ENCODE measurements around the gene SPHK2.
A peak's percentile ranks its signal among the peaks of the same experiment; 100 is the strongest.

Gene SPHK2

GRCh38 chr19:48588670-48589401, 30.5 kb upstream of the SPHK2 start (continued):
- TF ChIP-seq PATZ1 (tag by site-specific recombination; IDR thresholded peaks at IDR 0.05): peak; percentile 88
- TF ChIP-seq SALL2 (tag by site-specific recombination; IDR thresholded peaks at IDR 0.05; ENCODE audit: borderline replicate concordance): no peak
- TF ChIP-seq KLF9 (tag by site-specific recombination; IDR thresholded peaks at IDR 0.05; ENCODE audit: low read depth): peak; percentile 76
- TF ChIP-seq REPIN1 (tag by site-specific recombination; IDR thresholded peaks at IDR 0.05; ENCODE audit: low read depth): peak; percentile 92; the same call in 1 of the 2 replicates
- TF ChIP-seq ZBTB48 (tag by site-specific recombination; IDR thresholded peaks at IDR 0.05): peak; percentile 76
- TF ChIP-seq ZNF654 (tag by site-specific recombination; IDR thresholded peaks at IDR 0.05; ENCODE audit: low read depth): peak; percentile 36; the same call in 1 of the 2 replicates
- no peak for TF ChIP-seq ZNF660 (tag by site-specific recombination; IDR thresholded peaks at IDR 0.05)
- peak; percentile 92 for TF ChIP-seq ZFHX2 (tag by site-specific recombination; conservative IDR thresholded peaks at IDR 0.05)
- TF ChIP-seq ZBTB11 (tag by site-specific recombination; conservative IDR thresholded peaks at IDR 0.05; ENCODE audit: low read depth): peak; percentile 67
- TF ChIP-seq ZNF26 (tag by site-specific recombination; IDR thresholded peaks at IDR 0.05): no peak
- TF ChIP-seq ZBTB7A (tag by site-specific recombination; IDR thresholded peaks at IDR 0.05; ENCODE audit: low read depth): peak; percentile 22; the same call in 1 of the 2 replicates
- TF ChIP-seq ZNF423 (tag by site-specific recombination; IDR thresholded peaks at IDR 0.05): 0 out of 2 replicates have a peak, but pooled peaks have one; percentile 35
- TF ChIP-seq GFI1B (tag by site-specific recombination; IDR thresholded peaks at IDR 0.05): no peak
- TF ChIP-seq ZNF513 (tag by site-specific recombination; IDR thresholded peaks at IDR 0.05): no peak
- 0 out of 2 replicates have a peak, but pooled peaks have one; percentile 68 for TF ChIP-seq BCL11A (tag by site-specific recombination; IDR thresholded peaks at IDR 0.05; ENCODE audit: low read depth)
- TF ChIP-seq ZNF366 (tag by site-specific recombination; conservative IDR thresholded peaks at IDR 0.05): peak; percentile 74

- ChIA-PET CTCF (interaction anchor here (0.6 to 12.4 kb wide), 5 partner anchors 16 to 252 kb away, joined by 3 to 272 read pairs (median 51); partner anchors contain the start of gene SPACA4), POLR2A (no interaction called here)
- Histone ChIP-seq H3K27ac (ENCODE audit: extremely low read depth, low read depth, low read length) (no peak overlapping the region), H3K4me1 (ENCODE audit: control insufficient read depth, insufficient read depth, low read length) (no peaks in the 10 kb centered on the region), H3K4me3 (ENCODE audit: low read depth, low read length) (no peak overlapping the region), H3K9me3 (ENCODE audit: control insufficient read depth, insufficient read depth, low read depth, low read length) (no peaks in the 10 kb centered on the region), H3K36me3 (ENCODE audit: control insufficient read depth in 2 of 2, insufficient read depth in 1 of 2, low read length in 2 of 2) (no peaks in the 10 kb centered on the region)
- TF ChIP-seq CTCF (tag by site-specific recombination; IDR thresholded peaks at IDR 0.05) (peak; percentile 51; the same call in 1 of the 2 replicates), ZNF121 (tag by site-specific recombination; IDR thresholded peaks at IDR 0.05) (no peak), ZNF19 (tag by site-specific recombination; IDR thresholded peaks at IDR 0.05; ENCODE audit: low read depth) (no peak), BCL6B (tag by site-specific recombination; IDR thresholded peaks at IDR 0.05) (no peak), ZNF132 (tag by site-specific recombination; IDR thresholded peaks at IDR 0.05; ENCODE audit: borderline replicate concordance) (no peak)
Observed at GRCh38 chr19:48591021-48591420, 28.3 kb upstream of the SPHK2 start.

Measured in HEK293 (cell line).